MM.1S (cell line): Measurements from ENCODE around the gene RABGAP1L.
A peak's percentile ranks its signal among the peaks of the same experiment; 100 is the strongest.

Source experiments
- DNase-seq: peaks from one replicate; pipeline ENCODE4 v3.0.0-alpha.2; 2015
- H2AFZ ChIP-seq: fragments of 300-600 bp; sonication (generic); 2 replicates; pipeline ENCODE4 v1.6.0; 2016; ENCODE audit warnings: antibody characterized with exemption, low read length
- H3F3A ChIP-seq: fragments of 300-600 bp; sonication (generic); 2 replicates; pipeline ENCODE4 v1.6.1; 2016; ENCODE audit warnings: mild to moderate bottlenecking, antibody characterized with exemption, low read length, moderate library complexity, mixed read lengths; ENCODE audit not compliant: insufficient read depth
- H3K27ac ChIP-seq: fragments of 300-600 bp; sonication (generic); 2 replicates; pipeline ENCODE4 v1.5.1; 2016; ENCODE audit warnings: mild to moderate bottlenecking, low read length
- H3K27me3 ChIP-seq: fragments of 300-600 bp; sonication (generic); replicated peaks from 2 replicates; pipeline ENCODE4 v1.6.0; 2016; ENCODE audit warnings: low read length; ENCODE audit not compliant: insufficient read depth
- H3K36me3 ChIP-seq: fragments of 300-600 bp; sonication (generic); replicated peaks from 2 replicates; pipeline ENCODE4 v1.6.1; 2016; ENCODE audit warnings: mild to moderate bottlenecking, low read length, mixed read lengths; ENCODE audit not compliant: insufficient read depth
- H3K4me1 ChIP-seq: fragments of 300-600 bp; sonication (generic); 2 replicates; pipeline ENCODE4 v1.6.1; 2016; ENCODE audit warnings: low read length, mixed read lengths
- H3K4me2 ChIP-seq: fragments of 300-600 bp; sonication (generic); 2 replicates; pipeline ENCODE4 v1.6.0; 2016; ENCODE audit warnings: low read depth, low read length
- H3K4me3 ChIP-seq: fragments of 300-600 bp; sonication (generic); 2 replicates; pipeline ENCODE4 v1.5.1; 2016; ENCODE audit warnings: low read length, mixed read lengths
- H3K79me2 ChIP-seq: fragments of 300-600 bp; sonication (generic); 2 replicates; pipeline ENCODE4 v1.6.1; 2016; ENCODE audit warnings: mixed run types, low read length, mixed read lengths
- H3K9ac ChIP-seq: fragments of 300-600 bp; sonication (generic); 2 replicates; pipeline ENCODE4 v1.6.1; 2016; ENCODE audit warnings: low read length, mixed read lengths
- H3K9me2 ChIP-seq: fragments of 300-600 bp; sonication (generic); replicated peaks from 2 replicates; pipeline ENCODE4 v1.6.1; 2016; ENCODE audit warnings: mild to moderate bottlenecking, low read length, mixed read lengths; ENCODE audit not compliant: insufficient read depth
- H3K9me3 ChIP-seq: fragments of 300-600 bp; sonication (generic); replicated peaks from 2 replicates; pipeline ENCODE4 v1.6.1; 2016; ENCODE audit warnings: mild to moderate bottlenecking, low read length, mixed read lengths; ENCODE audit not compliant: insufficient read depth
- H4K20me1 ChIP-seq: fragments of 300-600 bp; sonication (generic); 2 replicates; pipeline ENCODE4 v1.6.1; 2016; ENCODE audit warnings: mild to moderate bottlenecking, low read length, moderate library complexity, mixed read lengths; ENCODE audit not compliant: insufficient read depth
- CTCF ChIP-seq: fragments of 300-600 bp; sonication (generic); IDR thresholded peaks from 2 replicates; pipeline ENCODE4 v1.5.1; 2016; ENCODE audit warnings: antibody characterized with exemption, low read length, mixed read lengths
- EZH2 ChIP-seq: fragments of 300-600 bp; sonication (generic); optimal IDR thresholded peaks from 2 replicates; pipeline ENCODE3; 2017; ENCODE audit warnings: low read depth, mild to moderate bottlenecking, antibody characterized with exemption, low read length, mixed read lengths
- EZH2phosphoT487 ChIP-seq: fragments of 300-600 bp; sonication (generic); IDR thresholded peaks from 2 replicates; pipeline ENCODE4 v1.6.1; 2018; ENCODE audit warnings: antibody characterized with exemption, low read length

Gene RABGAP1L

GRCh38 chr1:174768516-174768915 is 609.2 kb downstream of the RABGAP1L start:
- no peaks in the 10 kb centered on the region for H3K27me3 ChIP-seq
- no peak overlapping the region for H3K9ac ChIP-seq
- peak overlapping the region; percentile 28; the same call in 1 of the 2 replicates for H3K27ac ChIP-seq
- TF ChIP-seq CTCF (no peak), EZH2phosphoT487 (no peak), EZH2 (no peak)
- H3K4me2 ChIP-seq, result peak overlapping the region; percentile 1; the same call in 1 of the 2 replicates
- no peaks in the 10 kb centered on the region for H3K36me3 ChIP-seq
- no peaks in the 10 kb centered on the region for H4K20me1 ChIP-seq
- H3K9me2 ChIP-seq, result no peaks in the 10 kb centered on the region
- no peaks in the 10 kb centered on the region for H3K79me2 ChIP-seq
- H3K9me3 ChIP-seq, result no peaks in the 10 kb centered on the region
- H3K4me3 ChIP-seq, result no peak overlapping the region
- peaks cover 34% of the 10 kb centered on the region for H3K4me1 ChIP-seq
- H2AFZ ChIP-seq, result no peak overlapping the region
- no peak for DNase-seq
- H3F3A ChIP-seq, result peaks cover 4% of the 10 kb centered on the region

GRCh38 chr1:174768949-174769348 is 609.6 kb downstream of the RABGAP1L start:
- H3K36me3 ChIP-seq, result no peaks in the 10 kb centered on the region
- no peak overlapping the region for H3K9ac ChIP-seq
- DNase-seq, result peak; percentile 37
- peaks cover 34% of the 10 kb centered on the region for H3K4me1 ChIP-seq
- H3K79me2 ChIP-seq, result no peaks in the 10 kb centered on the region
- H3K4me2 ChIP-seq, result peak overlapping the region; percentile 1; the same call in 1 of the 2 replicates
- peaks cover 4% of the 10 kb centered on the region for H3F3A ChIP-seq
- no peak for TF ChIP-seq EZH2phosphoT487
- TF ChIP-seq CTCF, result no peak
- no peak for TF ChIP-seq EZH2
- H3K27me3 ChIP-seq, result no peaks in the 10 kb centered on the region
- no peak overlapping the region for H2AFZ ChIP-seq
- no peaks in the 10 kb centered on the region for H3K9me2 ChIP-seq
- no peaks in the 10 kb centered on the region for H4K20me1 ChIP-seq
- no peaks in the 10 kb centered on the region for H3K9me3 ChIP-seq
- H3K27ac ChIP-seq, result peak overlapping the region; percentile 28; the same call in 1 of the 2 replicates
- H3K4me3 ChIP-seq, result no peak overlapping the region

GRCh38 chr1:174769961-174770549 is 610.7 kb downstream of the RABGAP1L start:
- Histone ChIP-seq H3K36me3 (no peaks in the 10 kb centered on the region), H3K9me2 (no peaks in the 10 kb centered on the region), H3K27ac (no peak overlapping the region), H3F3A (peaks cover 4% of the 10 kb centered on the region), H3K4me3 (no peak overlapping the region), H3K79me2 (no peaks in the 10 kb centered on the region), H3K4me2 (no peak overlapping the region), H3K9me3 (no peaks in the 10 kb centered on the region), H2AFZ (no peak overlapping the region), H4K20me1 (no peaks in the 10 kb centered on the region), H3K27me3 (no peaks in the 10 kb centered on the region), H3K9ac (no peak overlapping the region), H3K4me1 (peaks cover 34% of the 10 kb centered on the region)
- no peak for TF ChIP-seq EZH2phosphoT487
- TF ChIP-seq CTCF, result peak; percentile 98
- peak; percentile 85 for DNase-seq
